Fibroblast of lung (primary cell): ENCODE measurements around the gene SERPINB12. TPM values are rescaled to one million over a fixed set of nuclear protein-coding genes. Genes with fewer than 3 reads are reported as not detected.

Source experiments
- DNase-seq, 2 donors: peaks; one replicate each; pipeline versions ENCODE4 v3.0.0 to v3.0.0-alpha.2; 2010; ENCODE audit warnings: low read depth in 2 of 2
- H2AFZ ChIP-seq: 2 replicates; pipeline ENCODE4 v1.5.1; 2012; ENCODE audit warnings: low read length, control low read depth, inconsistent platforms
- H3K27ac ChIP-seq: 2 replicates; pipeline ENCODE4 v1.5.1; 2011; ENCODE audit warnings: low read length, control low read depth; ENCODE audit not compliant: insufficient read depth
- H3K27me3 ChIP-seq: 2 replicates; pipeline ENCODE4 v1.5.1; 2011; ENCODE audit warnings: mild to moderate bottlenecking, low read length; ENCODE audit not compliant: control insufficient read depth, insufficient read depth
- H3K36me3 ChIP-seq: 2 replicates; pipeline ENCODE4 v1.5.1; 2011; ENCODE audit warnings: low read length; ENCODE audit not compliant: control insufficient read depth, insufficient read depth
- H3K4me1 ChIP-seq: 2 replicates; pipeline ENCODE4 v1.5.1; 2011; ENCODE audit warnings: low read length; ENCODE audit not compliant: control insufficient read depth, insufficient read depth; ENCODE audit errors: extremely low read depth
- H3K4me2 ChIP-seq: 2 replicates; pipeline ENCODE4 v1.5.1; 2011; ENCODE audit warnings: low read length, control low read depth; ENCODE audit not compliant: insufficient read depth; ENCODE audit errors: extremely low read depth
- H3K4me3 ChIP-seq, 4 experiments: fragments of 200-600 bp in 1 of 4; sonication (generic) in 1 of 4; replicated peaks in 1 of 4; 2 replicates each; pipeline ENCODE4 v1.5.1; 2011 to 2016; ENCODE audit warnings: low read length in 4 of 4, low read depth in 3 of 4, mild to moderate bottlenecking in 3 of 4, control low read depth in 2 of 4, inconsistent platforms in 1 of 4, mixed read lengths in 1 of 4; ENCODE audit not compliant: insufficient read depth in 1 of 4; ENCODE audit errors: control extremely low read depth in 1 of 4
- H3K79me2 ChIP-seq: 2 replicates; pipeline ENCODE4 v1.5.1; 2012; ENCODE audit warnings: mild to moderate bottlenecking, low read length, inconsistent platforms; ENCODE audit not compliant: control insufficient read depth, insufficient read depth
- H3K9ac ChIP-seq: 2 replicates; pipeline ENCODE4 v1.5.1; 2011; ENCODE audit warnings: mild to moderate bottlenecking, low read length, control low read depth; ENCODE audit not compliant: insufficient read depth
- H3K9me3 ChIP-seq: 2 replicates; pipeline ENCODE4 v1.5.1; 2012; ENCODE audit warnings: low read depth, low read length; ENCODE audit not compliant: control insufficient read depth, insufficient read depth
- H4K20me1 ChIP-seq: 2 replicates; pipeline ENCODE4 v1.5.1; 2011; ENCODE audit warnings: low read length; ENCODE audit not compliant: control insufficient read depth, insufficient read depth; ENCODE audit errors: extremely low read depth
- CTCF ChIP-seq, 2 donors: IDR thresholded peaks in 1 of 2; conservative IDR thresholded peaks in 1 of 2; 1 replicate in 1 of 2; 2 replicates in 1 of 2; pipeline ENCODE4 v1.5.1; 2011 to 2012; ENCODE audit warnings: low read length in 2 of 2, control low read depth in 1 of 2, inconsistent platforms in 1 of 2, low read depth in 1 of 2, mild to moderate bottlenecking in 1 of 2
- EZH2 ChIP-seq: IDR thresholded peaks from 2 replicates; pipeline ENCODE4 v1.5.1; 2012; ENCODE audit warnings: low read length, control low read depth, mild to moderate bottlenecking; ENCODE audit errors: missing control alignments
- polyA plus RNA-seq, 2 donors: library from polyadenylated mRNA; depleted of rRNA in 1 of 2; stranded (reverse) in 1 of 2; unstranded in 1 of 2; fragments of >200 nt; gene quantifications; 2 replicates each; pipeline ENCODE4 v1.2.1, GENCODE V29; 2011 to 2012; ENCODE audit warnings: missing spikeins in 1 of 2
- total RNA-seq: library from RNA; depleted of rRNA; stranded (reverse); fragments of >200 nt; gene quantifications from 2 replicates; pipeline ENCODE4 v1.2.1, GENCODE V29; 2014

The SERPINB12 gene
- total and polyA plus RNA-seq, 2 donors (not counting 1 experiment from before 2014, with no cell fraction given), result 0.07 TPM; not detected in 1

- Histone ChIP-seq H3K9me3 (no peaks in the 10 kb centered on the region), H3K4me3 (no peak overlapping the region), H3K79me2 (no peaks in the 10 kb centered on the region), H3K4me2 (no peak overlapping the region), H2AFZ (no peak overlapping the region), H3K27me3 (no peaks in the 10 kb centered on the region), H3K36me3 (no peaks in the 10 kb centered on the region), H3K9ac (no peak overlapping the region), H3K27ac (no peak overlapping the region), H3K4me1 (no peaks in the 10 kb centered on the region), H4K20me1 (no peaks in the 10 kb centered on the region)
- TF ChIP-seq EZH2 (no peak), CTCF (conservative IDR thresholded peaks at IDR 0.05 in 1 of 2, IDR thresholded peaks at IDR 0.05 in 1 of 2; ENCODE audit: low read depth in 1 of 2, low read length in 2 of 2) (no peak)
- DNase-seq, result no peak
These were observed 18.5 kb upstream of the SERPINB12 start for GRCh38 chr18:63523660-63524059.

- TF ChIP-seq EZH2 (no peak), CTCF (conservative IDR thresholded peaks at IDR 0.05 in 1 of 2, IDR thresholded peaks at IDR 0.05 in 1 of 2; ENCODE audit: low read depth in 1 of 2, low read length in 2 of 2) (no peak)
These were observed 14.9 kb upstream of the SERPINB12 start for GRCh38 chr18:63527251-63527650.

GRCh38 chr18:63528863-63529492, 13.2 kb upstream of the SERPINB12 start:
- Histone ChIP-seq H3K79me2 (no peaks in the 10 kb centered on the region), H3K27ac (no peak overlapping the region), H3K9ac (no peak overlapping the region), H3K9me3 (no peaks in the 10 kb centered on the region), H3K4me3 (no peak overlapping the region), H2AFZ (no peak overlapping the region), H3K4me2 (no peak overlapping the region), H3K36me3 (no peaks in the 10 kb centered on the region), H3K27me3 (no peaks in the 10 kb centered on the region), H4K20me1 (no peaks in the 10 kb centered on the region), H3K4me1 (no peaks in the 10 kb centered on the region)
- no peak for DNase-seq
- TF ChIP-seq CTCF (conservative IDR thresholded peaks at IDR 0.05 in 1 of 2, IDR thresholded peaks at IDR 0.05 in 1 of 2; ENCODE audit: low read depth in 1 of 2, low read length in 2 of 2) (no peak), EZH2 (no peak)

More at GRCh38 chr18:63527251-63527650, 14.9 kb upstream of the SERPINB12 start:
- DNase-seq, result no peak
- Histone ChIP-seq H3K27ac (no peak overlapping the region), H3K9ac (no peak overlapping the region), H4K20me1 (no peaks in the 10 kb centered on the region), H2AFZ (no peak overlapping the region), H3K4me3 (no peak overlapping the region), H3K36me3 (no peaks in the 10 kb centered on the region), H3K79me2 (no peaks in the 10 kb centered on the region), H3K4me1 (no peaks in the 10 kb centered on the region), H3K4me2 (no peak overlapping the region), H3K9me3 (no peaks in the 10 kb centered on the region), H3K27me3 (no peaks in the 10 kb centered on the region)
